HG02885 (cell line): Measurements from ENCODE around the gene SPATS2.
A peak's percentile ranks its signal among the peaks of the same experiment; 100 is the strongest.
"Not testable (repeated sequence)": the region's sequence is repeated elsewhere in the genome, so short reads cannot be mapped to it uniquely, and the experiment has no call there.

Experiments used
- ATAC-seq: cut with Tn5 transposase; IDR thresholded peaks from one replicate; pipeline ENCODE4 v1.9.1; 2021; ENCODE audit warnings: mild to moderate bottlenecking; ENCODE audit not compliant: unreplicated experiment, poor library complexity

Gene SPATS2

DNA sequence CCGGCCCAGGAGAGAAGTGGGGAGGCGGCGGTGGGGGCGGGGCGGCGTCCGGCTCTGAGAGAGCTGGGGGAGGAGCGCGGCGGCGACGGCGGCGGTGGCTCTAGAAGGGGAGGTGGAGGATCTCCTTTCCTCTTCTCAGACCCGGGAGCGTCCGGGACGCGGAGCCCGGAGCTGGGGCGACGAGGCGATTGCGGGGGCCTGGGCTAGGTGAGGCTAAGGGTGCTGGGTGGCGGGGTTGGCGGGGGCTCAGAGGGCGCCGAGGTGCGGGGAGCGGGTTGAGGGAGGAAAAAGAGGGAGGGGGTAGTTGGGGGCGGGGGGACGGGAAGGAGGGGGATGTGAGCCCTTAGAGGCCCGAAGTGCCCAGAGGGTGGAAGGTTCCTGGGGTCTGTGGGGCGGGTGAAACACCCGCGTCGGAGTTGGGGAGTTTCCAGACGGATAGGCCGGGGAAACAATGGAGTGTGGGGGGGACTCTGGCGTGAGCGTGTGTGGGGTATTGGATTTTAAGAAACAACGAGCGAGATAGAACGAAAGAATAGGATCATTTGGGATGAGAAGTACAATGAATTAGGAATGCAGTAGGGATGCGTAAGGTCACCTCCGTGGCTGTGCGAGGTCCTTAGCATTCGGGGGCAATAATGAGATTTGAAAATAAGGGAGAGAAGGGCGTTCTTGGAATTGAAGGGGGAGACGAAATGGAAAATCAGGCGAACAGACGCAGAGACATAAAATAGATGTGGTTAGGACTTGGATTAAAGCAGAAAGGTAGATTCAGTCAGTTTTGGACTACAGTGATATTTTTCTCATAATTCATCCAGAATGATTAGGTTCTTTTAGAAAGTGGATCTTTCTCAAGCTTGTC lies at the start of gene SPATS2:
TSS of gene SPATS2 (plus strand) at position 82 of the 859 bp plus-strand sequence. CDS start 93,551 bp downstream, outside the sequence.
- ATAC-seq: no peak

DNA sequence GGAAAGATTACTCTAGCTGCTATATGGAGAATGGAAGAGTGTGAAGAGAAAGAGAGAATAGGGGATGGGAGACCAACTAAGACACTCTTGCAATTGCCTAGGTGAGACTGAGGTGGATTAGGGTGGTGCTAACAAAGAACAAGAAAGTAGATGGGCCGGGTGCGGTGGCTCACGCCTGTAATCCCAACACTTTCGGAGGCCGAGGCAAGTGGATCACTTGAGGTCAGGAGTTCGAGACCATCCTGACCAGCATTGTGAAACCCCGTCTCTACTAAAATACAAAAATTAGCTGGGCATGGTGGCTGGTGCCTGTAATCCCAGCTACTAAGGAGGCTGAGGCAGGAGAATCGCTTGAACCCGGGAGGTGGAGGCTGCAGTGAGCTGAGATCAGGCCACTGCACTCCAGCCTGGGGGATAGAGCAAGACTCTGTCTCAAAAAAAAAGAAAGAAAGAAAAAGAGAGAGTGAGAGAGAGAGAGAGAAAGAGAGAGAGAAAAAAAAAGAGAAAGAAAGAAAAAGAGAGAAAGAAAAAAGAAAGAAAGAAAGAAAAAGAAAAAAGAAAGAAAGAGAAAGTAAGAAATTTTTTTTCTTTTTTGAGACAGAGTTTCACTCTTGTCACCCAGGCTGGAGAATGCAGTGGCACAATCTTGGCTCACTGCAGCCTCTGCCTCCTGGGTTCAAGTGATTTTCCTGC lies 46.7 kb upstream of the SPATS2 start:
- ATAC-seq: not testable (repeated sequence)

- no peak for ATAC-seq
These were observed 44.9 kb upstream of the SPATS2 start for GRCh38 chr12:49322367-49322707.

- ATAC-seq: peak; percentile 99
These were observed 44.3 kb upstream of the SPATS2 start, which contains the start of gene TROAP for GRCh38 chr12:49322708-49323523. Gene TROAP, plus strand, starts transcription at chr12:49323255. Its CDS starts 354 bp downstream, at chr12:49323609.

DNA sequence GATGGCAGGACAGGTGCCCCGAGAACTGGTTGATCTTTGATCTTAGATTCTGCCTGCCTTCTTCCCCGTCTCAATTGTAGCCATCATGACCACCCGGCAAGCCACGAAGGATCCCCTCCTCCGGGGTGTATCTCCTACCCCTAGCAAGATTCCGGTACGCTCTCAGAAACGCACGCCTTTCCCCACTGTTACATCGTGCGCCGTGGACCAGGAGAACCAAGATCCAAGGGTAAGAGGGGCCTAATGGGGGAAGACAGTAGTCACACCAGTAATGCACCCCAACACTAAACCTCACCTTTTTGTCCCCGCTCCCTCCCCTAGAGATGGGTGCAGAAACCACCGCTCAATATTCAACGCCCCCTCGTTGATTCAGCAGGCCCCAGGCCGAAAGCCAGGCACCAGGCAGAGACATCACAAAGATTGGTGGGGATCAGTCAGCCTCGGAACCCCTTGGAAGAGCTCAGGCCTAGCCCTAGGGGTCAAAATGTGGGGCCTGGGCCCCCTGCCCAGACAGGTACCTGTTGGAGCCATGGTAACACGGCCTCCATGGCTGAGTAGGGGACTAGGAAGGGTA lies 43.7 kb upstream of the SPATS2 start:
- ATAC-seq: no peak

DNA sequence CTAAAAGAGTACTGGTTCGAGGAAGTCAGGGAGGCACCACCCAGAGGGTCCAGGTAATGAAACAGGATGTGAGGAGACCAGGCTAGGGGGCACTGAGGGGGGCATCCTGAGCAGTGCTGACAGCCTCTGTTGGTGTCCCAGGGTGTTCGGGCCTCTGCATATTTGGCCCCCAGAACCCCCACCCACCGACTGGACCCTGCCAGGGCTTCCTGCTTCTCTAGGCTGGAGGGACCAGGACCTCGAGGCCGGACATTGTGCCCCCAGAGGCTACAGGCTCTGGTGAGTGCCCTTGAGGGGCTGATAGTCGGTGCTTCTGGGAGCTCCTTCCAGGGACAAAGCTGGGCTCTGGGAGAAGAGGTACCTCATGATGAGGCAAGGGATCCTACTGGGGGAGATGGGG lies 41.7 kb upstream of the SPATS2 start:
- no peak for ATAC-seq

- ATAC-seq: no peak
These were observed 39.9 kb upstream of the SPATS2 start for GRCh38 chr12:49327368-49327767.

- no peak for ATAC-seq
These were observed 39.4 kb upstream of the SPATS2 start for GRCh38 chr12:49327887-49328286.

DNA sequence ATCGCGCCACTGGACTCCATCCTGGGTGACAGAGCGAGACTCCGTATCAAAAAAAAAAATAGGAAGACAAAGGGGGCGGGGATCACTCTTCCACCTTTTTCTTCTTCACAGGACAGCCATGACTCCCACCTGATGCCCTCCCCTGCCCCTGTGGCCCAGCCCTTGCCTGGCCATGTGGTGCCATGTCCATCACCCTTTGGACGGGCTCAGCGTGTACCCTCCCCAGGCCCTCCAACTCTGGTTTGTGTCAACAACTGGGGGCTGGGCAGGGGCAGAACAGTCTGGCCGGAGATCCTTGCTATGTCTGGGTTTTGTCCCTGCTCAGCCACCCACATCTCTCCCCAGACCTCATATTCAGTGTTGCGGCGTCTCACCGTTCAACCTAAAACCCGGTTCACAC lies 38.4 kb upstream of the SPATS2 start:
- no peak for ATAC-seq

DNA sequence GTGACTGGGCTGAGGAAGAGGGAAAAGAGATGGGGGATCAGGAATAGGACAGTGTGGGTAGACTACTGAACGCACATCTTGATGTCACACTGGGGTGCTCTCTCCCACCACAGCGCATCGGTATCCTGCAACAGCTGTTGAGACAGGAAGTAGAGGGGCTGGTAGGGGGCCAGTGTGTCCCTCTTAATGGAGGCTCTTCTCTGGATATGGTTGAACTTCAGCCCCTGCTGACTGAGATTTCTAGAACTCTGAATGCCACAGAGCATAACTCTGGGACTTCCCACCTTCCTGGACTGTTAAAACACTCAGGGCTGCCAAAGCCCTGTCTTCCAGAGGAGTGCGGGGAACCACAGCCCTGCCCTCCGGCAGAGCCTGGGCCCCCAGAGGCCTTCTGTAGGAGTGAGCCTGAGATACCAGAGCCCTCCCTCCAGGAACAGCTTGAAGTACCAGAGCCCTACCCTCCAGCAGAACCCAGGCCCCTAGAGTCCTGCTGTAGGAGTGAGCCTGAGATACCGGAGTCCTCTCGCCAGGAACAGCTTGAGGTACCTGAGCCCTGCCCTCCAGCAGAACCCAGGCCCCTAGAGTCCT lies 37.1 kb upstream of the SPATS2 start:
- ATAC-seq: no peak

GRCh38 chr12:49330631-49331379 lies 36.5 kb upstream of the SPATS2 start:
- no peak for ATAC-seq

- ATAC-seq: no peak
These were observed 35.7 kb upstream of the SPATS2 start for GRCh38 chr12:49331380-49332222.

DNA sequence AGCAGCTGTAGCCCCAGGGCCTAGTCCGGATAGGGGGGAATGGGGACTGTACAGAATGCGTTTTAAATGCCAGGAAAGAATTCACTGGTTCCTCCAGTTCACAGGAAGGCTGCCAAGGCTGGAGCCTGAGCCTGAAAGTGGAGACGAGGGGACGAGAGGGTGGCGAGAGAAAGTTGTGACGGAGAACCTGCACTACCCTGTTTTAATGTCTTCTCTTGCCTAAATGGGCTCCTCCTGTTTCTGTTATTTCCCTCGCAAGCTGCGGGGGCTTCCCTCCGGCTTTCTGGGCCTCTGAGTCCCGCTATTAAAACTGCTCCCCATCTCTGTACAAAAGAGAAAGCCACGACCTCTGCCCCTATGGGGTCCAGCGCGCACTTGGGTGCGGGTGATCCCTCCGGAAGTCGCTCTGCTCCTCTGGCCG lies 34.8 kb upstream of the SPATS2 start:
- ATAC-seq: no peak

- ATAC-seq: no peak
These were observed 34.3 kb upstream of the SPATS2 start for GRCh38 chr12:49332891-49333371.

DNA sequence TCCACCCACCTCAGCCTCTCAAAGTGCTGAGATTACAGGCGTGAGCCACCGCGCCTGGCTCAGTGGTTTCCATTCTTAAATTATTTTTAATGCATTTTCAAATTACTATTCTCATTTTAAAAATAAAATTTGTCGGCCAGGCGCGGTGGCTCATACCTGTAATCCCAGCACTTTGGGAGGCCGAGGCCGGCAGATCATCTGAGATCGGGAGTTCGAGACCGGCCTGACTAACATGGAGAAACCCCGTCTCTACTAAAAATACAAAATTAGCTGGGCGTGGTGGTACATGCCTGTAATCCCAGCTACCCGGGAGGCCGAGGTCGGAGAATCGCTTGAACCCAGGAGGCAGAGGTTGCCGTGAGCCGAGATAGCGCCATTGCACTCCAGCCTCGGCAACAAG lies 33.5 kb upstream of the SPATS2 start:
- not testable (repeated sequence) for ATAC-seq

DNA sequence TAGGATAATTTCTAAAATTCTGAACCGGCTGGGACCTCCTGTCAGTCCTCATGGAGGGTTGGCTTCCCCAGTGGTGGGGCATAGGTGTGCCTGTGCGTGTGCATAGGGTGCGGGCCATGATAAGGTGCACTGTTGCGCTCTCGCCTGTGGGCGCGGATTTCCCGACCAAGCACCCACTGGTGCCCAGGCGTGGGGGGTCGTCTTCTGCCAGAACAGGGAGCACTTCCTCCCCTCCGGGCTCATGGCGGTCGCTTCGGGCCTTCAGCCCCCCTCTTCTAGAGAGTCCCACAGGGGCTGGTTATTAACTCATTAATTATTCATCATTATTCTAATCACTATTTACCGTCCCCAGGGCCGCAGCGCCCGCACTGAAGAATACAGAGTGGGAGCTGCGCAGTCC lies 33.0 kb upstream of the SPATS2 start:
- no peak for ATAC-seq

- no peak for ATAC-seq
These were observed 32.6 kb upstream of the SPATS2 start for GRCh38 chr12:49334681-49335080.
